GM12878 (cell line): Measurements from ENCODE around the gene TBX4. TPM values are rescaled to one million over a fixed set of nuclear protein-coding genes. Genes with fewer than 3 reads are reported as not detected.
"Not testable (repeated sequence)": the region's sequence is repeated elsewhere in the genome, so short reads cannot be mapped to it uniquely, and the experiment has no call there.

ENCODE experiments used
- ATAC-seq: fragments of 200-7000 bp; cut with Tn5 transposase; 3 replicates; pipeline ENCODE4 v1.9.1; 2020; ENCODE audit warnings: mild to moderate bottlenecking, moderate library complexity
- BruUV-seq: library from RNA; stranded (reverse); fragments of 400-500 nt; replicated peaks from 2 replicates; lab custom pipeline; 2021; lab: Mats Ljungman, UMichigan
- CTCF ChIA-PET: fragments of 300-600 bp; sonication (Branson Sonifier 250); formaldehyde crosslinking; extraction: SDS; loops from one replicate; lab custom pipeline; 2021; ENCODE audit warnings: inconsistent platforms; lab: Yijun Ruan, JAX
- POLR2A ChIA-PET: fragments of 350-600 bp; formaldehyde crosslinking; extraction: SDS; loops from one replicate; lab custom pipeline; 2021; ENCODE audit warnings: inconsistent platforms; lab: Charles Lee
- RAD21 ChIA-PET: fragments of 300-600 bp; sonication (Branson Sonifier 250); formaldehyde crosslinking; loops from one replicate; lab custom pipeline; 2023; ENCODE audit warnings: antibody characterized with exemption; ENCODE audit not compliant: unreplicated experiment; lab: Charles Lee
- SMC1A ChIA-PET: fragments of 300-600 bp; sonication (Branson Sonifier 250); formaldehyde crosslinking; loops from one replicate; lab custom pipeline; 2023; ENCODE audit not compliant: unreplicated experiment, uncharacterized antibody; lab: Charles Lee
- DNase-seq: peaks from one replicate; pipeline ENCODE4 v3.0.0-alpha.2; 2011; ENCODE audit warnings: low read depth, low spot score
- FAIRE-seq: peaks from 3 replicates; lab custom pipeline; 2011; peaks lifted over from hg19 to GRCh38; lab: Jason Lieb, UNC
- H2AFZ ChIP-seq: 2 replicates; pipeline ENCODE4 v1.6.0; 2011; ENCODE audit warnings: low read depth, low read length, control low read depth; ENCODE audit not compliant: control insufficient read depth
- H3K27ac ChIP-seq: 2 replicates; pipeline ENCODE4 v1.5.1; 2011; ENCODE audit warnings: control low read depth; ENCODE audit not compliant: control insufficient read depth, insufficient read depth
- H3K27me3 ChIP-seq, 2 experiments: replicated peaks in 1 of 2; 2 replicates each; pipeline versions ENCODE4 v1.6.0 to v1.6.1; 2011; ENCODE audit warnings: low read length in 1 of 2; ENCODE audit not compliant: control insufficient read depth in 2 of 2, insufficient read depth in 2 of 2
- H3K36me3 ChIP-seq, 2 experiments: 2 replicates each; pipeline ENCODE4 v1.5.1; 2011; ENCODE audit warnings: low read length in 1 of 2; ENCODE audit not compliant: control insufficient read depth in 2 of 2, insufficient read depth in 2 of 2
- H3K4me1 ChIP-seq: 2 replicates; pipeline ENCODE4 v1.6.1; 2011; ENCODE audit warnings: mild to moderate bottlenecking, low read length, moderate library complexity, mixed read lengths; ENCODE audit not compliant: control insufficient read depth, insufficient read depth
- H3K4me2 ChIP-seq: 2 replicates; pipeline ENCODE4 v1.6.0; 2011; ENCODE audit warnings: control low read depth; ENCODE audit not compliant: control insufficient read depth, insufficient read depth
- H3K4me3 ChIP-seq: fragments of 200-600 bp; sonication (generic); 2 replicates; pipeline ENCODE4 v1.5.1; 2016
- H3K79me2 ChIP-seq: 2 replicates; pipeline ENCODE4 v1.6.0; 2011; ENCODE audit warnings: low read length; ENCODE audit not compliant: control insufficient read depth, insufficient read depth
- H3K9ac ChIP-seq: 2 replicates; pipeline ENCODE4 v1.8.0; 2011; ENCODE audit warnings: low read length, control low read depth, mixed read lengths; ENCODE audit not compliant: control insufficient read depth, insufficient read depth
- H3K9me3 ChIP-seq: replicated peaks from 3 replicates; pipeline ENCODE4 v1.5.1; 2011; ENCODE audit warnings: mild to moderate bottlenecking, low read length; ENCODE audit not compliant: control insufficient read depth, insufficient read depth
- H4K20me1 ChIP-seq: 2 replicates; pipeline ENCODE4 v1.6.0; 2011; ENCODE audit not compliant: control insufficient read depth, insufficient read depth
- NFXL1 ChIP-seq: fragments of 450-650 bp; IDR thresholded peaks from 2 replicates; pipeline ENCODE4 v1.6.1; 2017; ENCODE audit warnings: antibody characterized with exemption, mild to moderate bottlenecking, borderline replicate concordance
- WGBS: methylation state at CpG from one replicate; pipeline ENCODE4 v1.1.6; 2016; ENCODE audit warnings: low lambda C conversion rate; ENCODE audit not compliant: insufficient replicate concordance, insufficient coverage; ENCODE audit errors: missing lambda C conversion rate; 5-methylcytosine and 5-hydroxymethylcytosine counted together
- in situ Hi-C: fragments of 300-500 bp; cut with MboI; formaldehyde crosslinking; loops from 9 replicates; pipeline ENCODE4 v1.14.3; 2018; ENCODE audit warnings: mixed read lengths
- intact Hi-C: fragments of 100-400 bp; cut with micrococcal nuclease; formaldehyde crosslinking; loops from one replicate; pipeline ENCODE4 v1.14.2; 2022; ENCODE audit not compliant: unreplicated experiment
- polyA plus RNA-seq, 11 experiments: library from polyadenylated mRNA; depleted of rRNA in 4 of 11; unstranded in 6 of 11; stranded (reverse) in 5 of 11; fragments of >200 nt; fragmentation: Nextera tagmentation in 4 of 11; fragmentation: Illumina TruSeq in 1 of 11; extraction: Ambion mirVana in 4 of 11; extraction: Trizol in 1 of 11; gene quantifications; 1 replicate in 1 of 11; 2 replicates in 10 of 11; pipeline versions ENCODE4 v1.2.1 to v1.2.3, GENCODE V29; 2011 to 2016; ENCODE audit warnings: inconsistent platforms in 2 of 11, missing spikeins in 2 of 11, low read depth in 1 of 11
- total RNA-seq, 4 experiments: library from RNA; depleted of rRNA in 3 of 4; stranded (reverse); fragments of >200 nt in 3 of 4; fragmentation: Illumina TruSeq in 1 of 4; extraction: Trizol in 1 of 4; gene quantifications; 2 replicates each; pipeline versions ENCODE4 v1.2.1 to v1.2.3, GENCODE V29; 2013 to 2021
- TF ChIP-seq, protein P1 (sequence below): IDR thresholded peaks from 2 replicates; pipeline ENCODE4 v1.6.1; 2011; ENCODE audit warnings: low read depth, low read length, improper control_type of control experiment, borderline replicate concordance
- TF ChIP-seq, protein P2 (sequence below): fragments of 450-650 bp; IDR thresholded peaks from 2 replicates; pipeline ENCODE4 v1.6.1; 2017; ENCODE audit warnings: mild to moderate bottlenecking

The TBX4 gene
- total and polyA plus RNA-seq, 10 of the 15 experiments (the other 5 are each of a cell fraction or from before 2014, with no cell fraction given), result 0.01 TPM; not detected in 9

DNA sequence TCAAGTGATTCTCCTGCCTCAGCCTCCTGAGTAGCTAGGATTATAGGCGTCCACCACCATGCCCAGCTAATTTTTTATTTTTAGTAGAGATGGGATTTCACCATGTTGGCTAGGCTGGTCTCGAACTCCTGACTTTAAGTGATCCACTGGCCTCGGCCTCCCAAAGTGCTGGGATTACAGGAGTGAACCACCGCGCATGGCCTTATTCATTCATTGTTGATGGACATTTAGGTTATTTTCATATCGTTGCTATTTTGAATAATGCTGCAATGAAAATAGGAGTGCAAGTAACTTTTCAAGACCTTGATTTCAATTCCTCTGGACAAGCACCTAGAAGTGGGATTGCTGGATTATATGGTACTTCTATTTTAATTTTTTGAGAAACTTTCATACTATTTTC, 22.4 kb upstream of the TBX4 start:
- in situ Hi-C loops, BruUV-seq, H2AFZ ChIP-seq, ATAC-seq, H3K4me3 ChIP-seq, H3K4me2 ChIP-seq, H3K27me3 ChIP-seq, H3K9ac ChIP-seq, H3K9me3 ChIP-seq, H3K36me3 ChIP-seq, H3K4me1 ChIP-seq, RAD21 ChIA-PET, DNase-seq, FAIRE-seq, H4K20me1 ChIP-seq, H3K27ac ChIP-seq, CTCF ChIA-PET, intact Hi-C loops, POLR2A ChIA-PET, H3K79me2 ChIP-seq: not testable (repeated sequence)
- SMC1A ChIA-PET, result interaction anchor here (1.7 kb wide), 1 partner anchor 39 kb away, joined by 4 read pairs; no protein-coding TSS in a partner anchor
- 35% methylated on average over 6 of the region's 6 CpGs for WGBS
- peak; percentile 83; the same call in 1 of the 2 replicates for TF ChIP-seq NFXL1
- TF ChIP-seq, all 136 proteins: peak for 1; not testable (repeated sequence) for 135

DNA sequence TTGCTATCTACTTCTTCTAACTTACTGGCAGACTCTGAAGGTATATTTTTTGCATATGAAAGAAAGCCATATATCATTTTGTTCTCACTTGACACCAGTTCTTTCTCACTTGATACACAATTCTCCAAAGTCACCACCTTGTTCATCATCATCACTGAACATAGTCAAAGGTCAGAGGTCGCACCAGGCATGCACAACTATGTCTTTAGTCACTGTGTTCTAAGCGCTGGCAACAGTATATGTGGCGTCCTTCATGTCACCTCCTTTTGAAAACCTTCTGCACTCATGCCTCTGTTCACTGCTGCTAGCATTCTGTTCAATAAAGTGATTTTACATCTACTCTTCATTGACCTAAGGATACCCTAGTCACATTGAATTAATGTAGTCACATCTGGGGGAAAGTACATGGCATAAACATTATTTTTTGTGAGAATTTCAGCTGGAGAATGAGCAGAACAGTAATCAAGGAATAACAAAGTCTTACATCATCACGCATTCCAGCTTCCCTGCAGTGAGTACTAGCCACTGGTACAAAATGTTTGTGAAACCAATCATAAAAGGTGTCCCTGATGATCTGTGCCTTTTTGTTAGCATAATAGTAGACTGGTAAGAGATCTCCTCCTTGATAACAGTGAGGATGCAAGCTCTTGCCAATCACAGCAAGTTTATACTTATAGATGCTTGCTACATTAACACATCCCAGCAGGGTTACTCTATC, 20.5 kb upstream of the TBX4 start:
- RAD21 ChIA-PET, result no interaction called here
- Histone ChIP-seq H3K27ac (no peak overlapping the region), H3K4me1 (no peaks in the 10 kb centered on the region), H3K36me3 (no peaks in the 10 kb centered on the region), H4K20me1 (no peaks in the 10 kb centered on the region), H3K4me3 (no peak overlapping the region), H3K79me2 (no peaks in the 10 kb centered on the region), H3K4me2 (no peak overlapping the region), H2AFZ (no peak overlapping the region), H3K9ac (no peak overlapping the region), H3K27me3 (no peaks in the 10 kb centered on the region; a peak in 1 of 4 replicates), H3K9me3 (peaks cover 3% of the 10 kb centered on the region; the same call in 1 of the 3 replicates)
- ATAC-seq (no peak), FAIRE-seq (no peak), DNase-seq (no peak)
- intact Hi-C loops, result no loop called here
- POLR2A ChIA-PET, result no interaction called here
- TF ChIP-seq, protein P1, sequence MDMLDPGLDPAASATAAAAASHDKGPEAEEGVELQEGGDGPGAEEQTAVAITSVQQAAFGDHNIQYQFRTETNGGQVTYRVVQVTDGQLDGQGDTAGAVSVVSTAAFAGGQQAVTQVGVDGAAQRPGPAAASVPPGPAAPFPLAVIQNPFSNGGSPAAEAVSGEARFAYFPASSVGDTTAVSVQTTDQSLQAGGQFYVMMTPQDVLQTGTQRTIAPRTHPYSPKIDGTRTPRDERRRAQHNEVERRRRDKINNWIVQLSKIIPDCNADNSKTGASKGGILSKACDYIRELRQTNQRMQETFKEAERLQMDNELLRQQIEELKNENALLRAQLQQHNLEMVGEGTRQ, result no peak
- TF ChIP-seq, protein P2, sequence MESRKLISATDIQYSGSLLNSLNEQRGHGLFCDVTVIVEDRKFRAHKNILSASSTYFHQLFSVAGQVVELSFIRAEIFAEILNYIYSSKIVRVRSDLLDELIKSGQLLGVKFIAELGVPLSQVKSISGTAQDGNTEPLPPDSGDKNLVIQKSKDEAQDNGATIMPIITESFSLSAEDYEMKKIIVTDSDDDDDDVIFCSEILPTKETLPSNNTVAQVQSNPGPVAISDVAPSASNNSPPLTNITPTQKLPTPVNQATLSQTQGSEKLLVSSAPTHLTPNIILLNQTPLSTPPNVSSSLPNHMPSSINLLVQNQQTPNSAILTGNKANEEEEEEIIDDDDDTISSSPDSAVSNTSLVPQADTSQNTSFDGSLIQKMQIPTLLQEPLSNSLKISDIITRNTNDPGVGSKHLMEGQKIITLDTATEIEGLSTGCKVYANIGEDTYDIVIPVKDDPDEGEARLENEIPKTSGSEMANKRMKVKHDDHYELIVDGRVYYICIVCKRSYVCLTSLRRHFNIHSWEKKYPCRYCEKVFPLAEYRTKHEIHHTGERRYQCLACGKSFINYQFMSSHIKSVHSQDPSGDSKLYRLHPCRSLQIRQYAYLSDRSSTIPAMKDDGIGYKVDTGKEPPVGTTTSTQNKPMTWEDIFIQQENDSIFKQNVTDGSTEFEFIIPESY, result no peak
- in situ Hi-C loops, result no loop called here
- no TSS peak for BruUV-seq
- SMC1A ChIA-PET, result no interaction called here
- WGBS, result 23% methylated on average over 4 of the region's 4 CpGs
- CTCF ChIA-PET, result no interaction called here
